GM12872 (cell line): Measurements from ENCODE around the gene RBM24.

ENCODE experiments used
- CTCF ChIP-seq: IDR thresholded peaks from 3 replicates; pipeline ENCODE4 v1.5.1; 2011; ENCODE audit warnings: low read depth, mild to moderate bottlenecking, low read length, moderate library complexity; ENCODE audit not compliant: insufficient read depth

Gene RBM24

DNA sequence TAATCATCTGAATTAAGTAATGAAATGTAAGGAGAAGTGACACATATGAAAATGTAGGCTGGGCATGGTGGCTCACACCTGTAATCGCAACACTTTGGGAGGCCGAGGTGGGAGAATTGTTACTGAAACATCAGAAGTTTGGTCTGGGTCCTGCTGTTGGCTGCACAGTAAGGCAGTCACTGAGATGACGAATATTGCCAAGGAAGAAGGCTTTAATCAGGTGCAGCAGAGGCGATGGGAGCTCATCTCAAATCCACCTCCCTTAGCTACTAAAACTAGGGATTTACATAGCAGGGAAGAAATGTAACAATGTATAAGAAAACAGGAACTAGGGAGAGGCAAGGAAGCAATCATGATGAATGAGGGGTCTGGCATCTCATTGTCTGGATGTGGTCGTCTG is 50.1 kb downstream of the RBM24 start:
- TF ChIP-seq CTCF, result no peak

- no peak for TF ChIP-seq CTCF
Measured at GRCh38 chr6:17334265-17334664, 53.1 kb downstream of the RBM24 start.

- no peak for TF ChIP-seq CTCF
Measured at GRCh38 chr6:17336425-17336824, 55.3 kb downstream of the RBM24 start.

- no peak for TF ChIP-seq CTCF
Measured at GRCh38 chr6:17339308-17339670, 58.1 kb downstream of the RBM24 start.

- no peak for TF ChIP-seq CTCF
Measured at GRCh38 chr6:17341117-17341805, 60.1 kb downstream of the RBM24 start.

- TF ChIP-seq CTCF, result no peak
Measured at GRCh38 chr6:17341891-17342290, 60.7 kb downstream of the RBM24 start.

GRCh38 chr6:17343215-17343614 is 62.1 kb downstream of the RBM24 start:
- no peak for TF ChIP-seq CTCF
